Hepatocyte (in vitro differentiated cells): ENCODE data around the gene OR2W1.

Source experiments
- EZH2 ChIP-seq: fragments of 200-600 bp; sonication (generic); IDR thresholded peaks from 2 replicates; pipeline ENCODE4 v1.6.1; 2016; ENCODE audit warnings: antibody characterized with exemption, mild to moderate bottlenecking, borderline replicate concordance
- TF ChIP-seq, protein P1 (sequence below): fragments of 200-600 bp; sonication (generic); IDR thresholded peaks from 2 replicates; pipeline ENCODE4 v1.5.1; 2016; ENCODE audit warnings: antibody characterized with exemption, mild to moderate bottlenecking; ENCODE audit not compliant: poor library complexity

DNA sequence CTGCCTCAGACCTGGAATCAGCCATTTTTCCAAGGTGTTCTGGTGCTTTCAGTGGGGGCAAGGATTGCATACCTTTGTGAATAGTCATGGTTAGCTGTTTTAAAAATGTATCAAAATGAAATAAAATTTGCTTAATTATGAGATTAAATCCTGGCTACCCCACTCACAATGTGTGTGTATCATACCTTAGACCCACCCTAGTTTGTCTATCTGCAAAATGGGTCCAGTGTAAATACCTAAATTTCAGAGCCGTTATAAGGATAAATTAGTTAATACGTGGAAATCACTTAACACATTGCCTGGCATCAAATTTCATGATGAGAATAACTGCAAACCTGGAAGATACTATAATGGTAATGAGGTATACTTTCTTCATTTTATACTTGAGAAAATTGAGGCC is 36.9 kb downstream of the OR2W1 start:
- TF ChIP-seq, protein P1, sequence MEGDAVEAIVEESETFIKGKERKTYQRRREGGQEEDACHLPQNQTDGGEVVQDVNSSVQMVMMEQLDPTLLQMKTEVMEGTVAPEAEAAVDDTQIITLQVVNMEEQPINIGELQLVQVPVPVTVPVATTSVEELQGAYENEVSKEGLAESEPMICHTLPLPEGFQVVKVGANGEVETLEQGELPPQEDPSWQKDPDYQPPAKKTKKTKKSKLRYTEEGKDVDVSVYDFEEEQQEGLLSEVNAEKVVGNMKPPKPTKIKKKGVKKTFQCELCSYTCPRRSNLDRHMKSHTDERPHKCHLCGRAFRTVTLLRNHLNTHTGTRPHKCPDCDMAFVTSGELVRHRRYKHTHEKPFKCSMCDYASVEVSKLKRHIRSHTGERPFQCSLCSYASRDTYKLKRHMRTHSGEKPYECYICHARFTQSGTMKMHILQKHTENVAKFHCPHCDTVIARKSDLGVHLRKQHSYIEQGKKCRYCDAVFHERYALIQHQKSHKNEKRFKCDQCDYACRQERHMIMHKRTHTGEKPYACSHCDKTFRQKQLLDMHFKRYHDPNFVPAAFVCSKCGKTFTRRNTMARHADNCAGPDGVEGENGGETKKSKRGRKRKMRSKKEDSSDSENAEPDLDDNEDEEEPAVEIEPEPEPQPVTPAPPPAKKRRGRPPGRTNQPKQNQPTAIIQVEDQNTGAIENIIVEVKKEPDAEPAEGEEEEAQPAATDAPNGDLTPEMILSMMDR = no peak
- TF ChIP-seq EZH2 = no peak
